HG02642 (cell line): ENCODE measurements around the gene MAPK10.
"Not testable (repeated sequence)": the region's sequence is repeated elsewhere in the genome, so short reads cannot be mapped to it uniquely, and the experiment has no call there.

Source experiments
- ATAC-seq: cut with Tn5 transposase; IDR thresholded peaks from one replicate; pipeline ENCODE4 v1.9.1; 2021; ENCODE audit warnings: mild to moderate bottlenecking; ENCODE audit not compliant: unreplicated experiment, poor library complexity

The MAPK10 gene

GRCh38 chr4:86218746-86219473, 140.9 kb downstream of the MAPK10 start:
- ATAC-seq, result no peak

GRCh38 chr4:86203176-86203575, 156.7 kb downstream of the MAPK10 start:
- no peak for ATAC-seq

GRCh38 chr4:86185659-86186058, 174.2 kb downstream of the MAPK10 start:
- ATAC-seq, result no peak

GRCh38 chr4:86184901-86185285, 175.0 kb downstream of the MAPK10 start:
- ATAC-seq, result no peak

DNA sequence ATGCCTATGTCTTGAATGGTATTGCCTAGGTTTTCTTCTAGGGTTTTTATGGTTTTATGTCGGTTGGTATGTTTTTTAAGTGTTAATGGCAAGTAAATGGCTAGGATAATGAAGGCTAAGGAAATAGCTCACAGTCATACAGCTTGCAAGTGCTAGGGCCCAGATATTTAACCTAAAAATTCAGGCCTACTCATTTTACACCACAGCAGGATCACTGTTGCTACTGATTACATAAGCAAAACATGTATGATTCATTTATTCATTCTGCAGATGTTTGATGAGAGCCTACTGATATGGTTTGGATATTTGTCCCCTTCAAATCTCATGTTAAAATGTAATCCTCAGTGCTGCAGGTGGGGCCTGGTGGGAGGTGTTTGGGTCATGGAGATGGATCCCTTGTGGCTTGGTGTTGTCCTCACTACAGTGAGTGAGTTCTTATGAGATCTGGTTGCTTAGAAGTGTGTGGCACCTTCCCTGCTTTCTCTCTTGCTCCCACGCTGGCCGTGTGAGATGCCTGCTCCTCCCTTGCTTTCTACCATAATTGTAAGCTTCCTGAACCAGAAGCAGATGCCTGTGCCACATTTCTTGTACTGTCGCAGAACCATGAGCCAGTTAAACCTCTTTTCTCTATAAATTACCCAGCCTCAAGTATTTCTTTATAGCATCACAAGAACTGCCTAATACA, 175.5 kb downstream of the MAPK10 start:
- ATAC-seq, result no peak

- no peak for ATAC-seq
Observed at GRCh38 chr4:86181585-86181984, 178.3 kb downstream of the MAPK10 start.

DNA sequence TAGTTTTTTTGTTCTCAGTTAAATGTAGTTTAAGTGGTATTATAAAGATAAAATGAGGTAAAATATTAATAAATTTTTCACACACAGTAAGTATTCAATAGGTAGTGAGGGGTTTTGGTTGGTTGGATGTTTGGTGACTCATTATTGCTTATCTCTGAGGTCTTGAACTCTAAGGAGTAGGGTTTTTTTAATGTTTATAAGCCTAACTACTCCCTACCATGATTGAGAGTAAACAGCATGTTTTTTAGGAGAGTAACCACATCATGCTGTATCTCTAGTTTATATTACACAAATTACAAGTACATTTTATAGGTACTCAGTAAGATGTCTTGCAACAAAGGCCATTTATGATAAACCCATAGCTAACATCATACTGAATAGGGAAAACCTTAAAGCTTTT, 181.6 kb downstream of the MAPK10 start:
- no peak for ATAC-seq

DNA sequence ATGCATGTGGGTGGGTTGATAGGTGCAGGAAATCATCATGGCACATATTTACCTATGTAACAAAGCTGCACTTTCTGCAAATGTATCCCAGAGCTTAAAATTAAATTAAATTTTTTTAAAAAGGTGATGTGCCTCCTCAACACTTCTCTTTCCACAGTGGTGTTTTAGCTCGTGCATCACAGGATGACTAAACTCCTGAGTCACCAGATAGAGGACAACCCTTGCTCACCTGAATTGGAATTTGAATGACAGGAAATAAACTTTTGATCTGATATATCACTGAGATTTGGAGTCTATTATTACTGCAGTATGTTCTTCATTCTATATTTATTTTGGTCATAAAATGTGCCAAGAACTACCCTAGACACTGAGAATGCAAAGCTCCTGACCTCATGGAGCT, 185.3 kb downstream of the MAPK10 start:
- no peak for ATAC-seq

GRCh38 chr4:86168335-86168734, 191.5 kb downstream of the MAPK10 start:
- not testable (repeated sequence) for ATAC-seq

GRCh38 chr4:86160426-86160825, 199.4 kb downstream of the MAPK10 start:
- no peak for ATAC-seq

GRCh38 chr4:86159216-86159615, 200.6 kb downstream of the MAPK10 start:
- no peak for ATAC-seq

DNA sequence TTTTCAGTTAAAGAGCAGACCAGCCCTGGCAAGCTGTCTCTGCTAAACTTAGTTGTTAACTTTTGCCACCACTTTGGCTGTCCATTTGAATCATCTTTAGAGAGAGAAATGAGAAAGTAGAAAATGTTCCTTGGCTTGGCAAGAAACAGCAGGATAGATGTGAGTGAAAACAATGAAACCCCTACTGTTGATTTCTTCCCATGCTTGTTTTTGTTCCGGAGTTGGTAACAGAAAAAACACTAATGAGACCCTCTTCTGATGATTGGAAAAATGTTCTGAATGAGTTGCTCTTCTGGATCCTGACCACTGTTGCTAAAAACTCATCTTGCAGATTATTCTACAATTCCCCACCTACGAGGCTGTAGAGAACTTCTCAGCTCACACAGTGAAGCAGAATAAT, 203.3 kb downstream of the MAPK10 start:
- no peak for ATAC-seq

DNA sequence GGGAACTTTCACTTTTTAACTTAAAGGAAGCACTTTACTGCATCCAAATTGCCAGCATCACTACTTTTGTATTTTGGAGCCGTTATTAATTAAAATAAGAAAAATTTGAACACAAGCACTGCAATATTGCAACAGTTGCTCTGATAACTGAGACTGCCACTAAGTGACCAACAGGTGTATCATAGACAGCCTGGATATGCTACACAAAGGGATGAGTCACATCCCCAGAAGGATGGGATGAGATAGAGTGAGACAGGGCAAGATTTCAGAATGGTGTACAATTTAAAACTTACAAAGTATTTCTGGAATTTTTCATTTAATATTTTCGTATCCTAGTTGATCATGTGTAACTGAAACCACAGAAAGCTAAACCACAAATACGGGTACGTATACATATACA, 204.1 kb downstream of the MAPK10 start:
- ATAC-seq, result no peak

DNA sequence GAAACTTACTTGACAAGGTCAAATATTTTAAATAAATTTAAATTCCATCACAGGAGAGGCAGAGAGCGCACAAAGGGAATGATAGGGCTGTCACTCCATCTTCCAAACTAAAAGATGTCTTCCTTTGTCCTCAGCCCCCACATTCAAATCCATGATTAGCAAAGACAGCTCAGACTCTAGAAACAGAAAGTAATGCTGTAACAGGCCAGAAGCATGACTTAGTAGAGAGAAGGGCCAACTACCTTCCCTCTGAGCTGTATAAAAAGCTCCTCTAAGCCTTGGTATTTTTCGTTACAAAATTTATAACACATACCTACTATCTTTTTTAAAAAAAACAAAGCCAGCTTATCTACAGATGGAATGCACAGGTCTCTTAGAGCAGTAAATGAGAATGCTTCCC, 207.4 kb downstream of the MAPK10 start:
- no peak for ATAC-seq

DNA sequence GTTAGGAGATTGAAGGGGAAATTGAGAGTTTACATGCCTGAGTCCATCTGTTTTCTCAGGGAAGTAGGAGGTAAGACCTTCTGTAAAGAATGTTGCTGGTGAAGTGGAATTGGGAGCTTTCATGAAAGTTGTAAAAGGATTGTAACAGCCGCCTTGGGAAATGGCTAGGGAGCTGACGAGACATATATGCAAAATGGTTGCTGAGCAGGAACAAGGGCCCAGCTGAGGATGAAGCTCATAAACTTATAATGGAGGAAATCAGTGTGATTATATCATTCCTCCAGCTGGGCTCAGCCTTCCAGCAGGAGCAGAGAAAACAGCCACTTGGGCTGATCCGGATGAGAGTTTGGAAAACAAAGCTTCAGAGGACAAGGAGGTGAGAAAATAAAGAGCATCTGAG, 208.7 kb downstream of the MAPK10 start:
- no peak for ATAC-seq

- no peak for ATAC-seq
Observed at GRCh38 chr4:86141161-86141560, 218.7 kb downstream of the MAPK10 start.

GRCh38 chr4:86132468-86132867, 227.4 kb downstream of the MAPK10 start:
- no peak for ATAC-seq

DNA sequence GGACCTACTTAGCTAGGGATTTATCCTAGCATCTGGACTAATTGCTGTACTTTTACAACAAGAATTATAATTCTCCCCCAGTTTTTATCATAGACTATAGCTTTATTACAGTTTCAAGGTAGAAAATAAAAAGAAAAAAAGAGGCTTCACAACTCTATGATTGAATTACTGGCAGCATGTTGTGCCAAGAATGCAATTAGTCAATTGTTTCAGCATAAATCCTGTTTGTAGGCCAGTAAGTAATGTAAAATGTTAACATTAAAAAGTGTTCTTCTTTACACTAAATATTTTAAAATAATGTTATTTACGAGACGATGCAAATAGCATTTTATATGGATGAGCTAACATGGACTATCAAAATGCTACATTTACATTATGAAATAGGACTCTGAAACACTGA, 228.4 kb downstream of the MAPK10 start:
- ATAC-seq, result no peak

DNA sequence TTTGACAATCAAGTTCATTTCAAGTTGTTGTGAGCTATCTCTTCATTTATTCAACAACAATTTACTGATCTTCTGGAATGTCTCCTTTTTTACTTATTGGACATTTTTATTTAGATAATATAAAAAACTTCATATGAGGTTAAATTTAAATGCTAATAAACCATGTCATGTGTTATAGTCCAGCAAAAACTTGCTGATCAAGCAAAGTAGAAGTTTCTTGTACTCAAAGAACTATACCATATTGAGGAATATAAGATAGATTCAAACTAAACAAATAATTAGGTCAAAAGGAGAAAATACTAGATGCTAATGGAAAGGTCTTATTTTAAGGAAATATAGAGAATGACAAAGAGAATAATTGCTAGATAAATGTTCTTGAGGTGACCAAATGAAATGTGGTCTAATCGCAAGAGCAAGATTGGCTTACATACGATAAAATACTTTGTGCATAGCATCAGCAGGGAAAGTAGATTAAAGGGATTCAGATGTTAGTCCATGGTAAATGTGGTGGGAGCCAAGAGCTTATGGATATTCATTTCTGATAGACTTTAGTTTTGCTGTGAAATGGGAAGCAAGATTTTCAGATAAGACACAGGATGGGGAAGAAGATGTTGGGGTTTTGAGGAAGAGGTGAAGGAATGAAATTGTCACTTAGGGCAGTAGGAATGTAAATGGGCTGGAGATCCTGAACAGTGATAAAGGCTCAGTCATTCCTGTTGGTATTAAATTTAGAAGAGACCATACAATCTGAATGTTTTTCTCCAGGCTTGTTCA, 229.5 kb downstream of the MAPK10 start:
- ATAC-seq, result no peak

GRCh38 chr4:86129546-86129945, 230.3 kb downstream of the MAPK10 start:
- ATAC-seq, result no peak

- no peak for ATAC-seq
Observed at GRCh38 chr4:86122404-86122803, 237.4 kb downstream of the MAPK10 start.
